HEK293 (cell line): ENCODE data around the gene LRRC37A3.
A peak's percentile ranks its signal among the peaks of the same experiment; 100 is the strongest.
"Not testable (repeated sequence)": the region's sequence is repeated elsewhere in the genome, so short reads cannot be mapped to it uniquely, and the experiment has no call there.

Experiments
- CTCF ChIA-PET: fragments of 350-600 bp; formaldehyde crosslinking; extraction: SDS; loops from one replicate; lab custom pipeline; 2021; ENCODE audit warnings: antibody characterized with exemption; lab: Yijun Ruan, JAX
- POLR2A ChIA-PET: fragments of 300-600 bp; formaldehyde crosslinking; extraction: SDS; loops from one replicate; lab custom pipeline; 2020; ENCODE audit warnings: antibody characterized with exemption, inconsistent platforms; lab: Yijun Ruan, JAX
- H3K27ac ChIP-seq: fragments of 200-500 bp; sonication (Bioruptor generic); 2 replicates; pipeline ENCODE4 v1.5.1; 2014; ENCODE audit warnings: low read depth, low read length, control low read depth, inconsistent platforms; ENCODE audit errors: extremely low read depth
- H3K36me3 ChIP-seq, 2 experiments: fragments of 200-500 bp in 1 of 2; sonication (Bioruptor generic) in 1 of 2; 1 replicate in 1 of 2; 2 replicates in 1 of 2; pipeline ENCODE4 v1.5.1; 2014 to 2017; ENCODE audit warnings: inconsistent platforms in 2 of 2, low read length in 2 of 2; ENCODE audit not compliant: control insufficient read depth in 2 of 2, insufficient read depth in 1 of 2
- H3K4me1 ChIP-seq: fragments of 200-500 bp; sonication (Bioruptor generic); 2 replicates; pipeline ENCODE4 v1.5.1; 2014; ENCODE audit warnings: mild to moderate bottlenecking, low read length, inconsistent platforms; ENCODE audit not compliant: control insufficient read depth, insufficient read depth
- H3K4me3 ChIP-seq: 2 replicates; pipeline ENCODE4 v1.5.1; 2011; ENCODE audit warnings: low read depth, mild to moderate bottlenecking, control low read depth, low read length, moderate library complexity
- H3K9me3 ChIP-seq: fragments of 200-500 bp; sonication (Bioruptor generic); 2 replicates; pipeline ENCODE4 v1.5.1; 2014; ENCODE audit warnings: low read depth, low read length, inconsistent platforms; ENCODE audit not compliant: control insufficient read depth, insufficient read depth
- KLF1 ChIP-seq: fragments of 450-650 bp; formaldehyde crosslinking; IDR thresholded peaks from 2 replicates; pipeline ENCODE4 v1.5.1; 2016; ENCODE audit warnings: missing biosample characterization, missing genetic modification characterization
- ZNF629 ChIP-seq: fragments of 450-650 bp; formaldehyde crosslinking; IDR thresholded peaks from 2 replicates; pipeline ENCODE4 v1.5.1; 2017; ENCODE audit warnings: missing biosample characterization, missing genetic modification characterization
- TF ChIP-seq, protein P1 (sequence below): fragments of 450-650 bp; formaldehyde crosslinking; optimal IDR thresholded peaks from 2 replicates; pipeline ENCODE3; 2016; ENCODE audit warnings: missing biosample characterization, mild to moderate bottlenecking, missing genetic modification characterization

The LRRC37A3 gene

DNA sequence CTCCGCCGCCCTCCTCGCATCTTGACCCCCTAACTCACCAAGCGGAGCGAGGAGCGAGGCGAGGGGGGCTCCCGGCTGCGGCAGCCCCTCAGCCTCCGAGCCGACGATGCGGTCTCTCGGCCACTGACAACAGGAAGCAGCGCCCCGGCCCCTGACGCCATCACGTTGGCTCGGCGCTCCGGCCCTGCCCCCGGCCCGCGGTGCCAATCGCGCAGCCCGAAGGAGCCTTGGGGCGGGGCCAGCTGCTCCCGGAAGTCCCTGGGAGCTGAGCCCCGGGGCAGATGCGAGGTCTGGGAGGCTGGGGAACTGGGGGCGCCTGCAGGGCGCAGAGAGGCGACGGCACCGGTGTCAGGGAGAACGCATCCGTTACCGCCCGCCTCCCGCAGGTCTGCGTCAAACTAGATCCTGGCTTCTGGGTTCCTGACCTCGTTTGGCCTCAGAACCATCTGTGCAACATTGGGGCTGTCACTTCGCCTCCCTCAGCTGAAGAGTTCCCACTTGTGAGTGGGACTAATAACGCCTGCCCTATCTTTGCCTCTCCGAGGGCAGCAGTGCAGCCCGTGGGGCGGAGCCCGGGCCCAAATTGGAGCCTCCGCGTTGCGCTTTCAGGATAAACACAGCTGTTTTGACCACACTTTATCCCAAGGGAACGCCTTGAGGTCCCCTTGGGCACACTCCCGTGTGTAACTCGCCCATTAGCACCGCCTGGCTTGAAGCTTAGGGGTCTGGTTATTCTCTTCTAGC is 82.1 kb downstream of the LRRC37A3 start (continued):
- peak; percentile 63; the same call in 1 of the 2 replicates for TF ChIP-seq ZNF629 (tag by site-specific recombination)

DNA sequence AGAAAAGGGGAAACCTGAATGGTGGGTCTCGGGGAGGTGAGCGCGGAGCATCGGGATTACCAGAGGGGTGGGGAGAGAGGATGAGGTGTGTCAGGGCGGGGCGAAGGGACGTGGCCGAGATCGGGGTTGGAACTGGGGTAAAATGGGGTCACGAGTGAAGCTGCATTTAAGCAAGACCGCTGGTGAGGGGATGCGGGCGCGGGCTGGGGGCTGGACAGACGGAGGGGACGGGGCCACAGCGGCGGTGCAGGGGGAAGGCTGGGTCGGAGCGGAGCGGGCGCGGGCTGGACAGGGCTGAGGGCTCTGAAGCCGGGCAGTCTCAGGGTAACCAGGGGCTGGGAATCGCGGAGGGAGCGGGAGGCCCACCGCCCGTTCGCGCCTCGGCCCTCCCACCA is 82.7 kb downstream of the LRRC37A3 start:
- TF ChIP-seq, protein P1, sequence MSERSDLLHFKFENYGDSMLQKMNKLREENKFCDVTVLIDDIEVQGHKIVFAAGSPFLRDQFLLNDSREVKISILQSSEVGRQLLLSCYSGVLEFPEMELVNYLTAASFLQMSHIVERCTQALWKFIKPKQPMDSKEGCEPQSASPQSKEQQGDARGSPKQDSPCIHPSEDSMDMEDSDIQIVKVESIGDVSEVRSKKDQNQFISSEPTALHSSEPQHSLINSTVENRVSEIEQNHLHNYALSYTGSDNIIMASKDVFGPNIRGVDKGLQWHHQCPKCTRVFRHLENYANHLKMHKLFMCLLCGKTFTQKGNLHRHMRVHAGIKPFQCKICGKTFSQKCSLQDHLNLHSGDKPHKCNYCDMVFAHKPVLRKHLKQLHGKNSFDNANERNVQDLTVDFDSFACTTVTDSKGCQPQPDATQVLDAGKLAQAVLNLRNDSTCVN (tag by site-specific recombination): peak; percentile 44
- peak; percentile 34; the same call in 1 of the 2 replicates for TF ChIP-seq KLF1 (tag by site-specific recombination)
- POLR2A ChIA-PET, H3K4me1 ChIP-seq, H3K27ac ChIP-seq, H3K36me3 ChIP-seq, CTCF ChIA-PET, H3K9me3 ChIP-seq: not testable (repeated sequence)
- peak overlapping the region; percentile 53 for H3K4me3 ChIP-seq

DNA sequence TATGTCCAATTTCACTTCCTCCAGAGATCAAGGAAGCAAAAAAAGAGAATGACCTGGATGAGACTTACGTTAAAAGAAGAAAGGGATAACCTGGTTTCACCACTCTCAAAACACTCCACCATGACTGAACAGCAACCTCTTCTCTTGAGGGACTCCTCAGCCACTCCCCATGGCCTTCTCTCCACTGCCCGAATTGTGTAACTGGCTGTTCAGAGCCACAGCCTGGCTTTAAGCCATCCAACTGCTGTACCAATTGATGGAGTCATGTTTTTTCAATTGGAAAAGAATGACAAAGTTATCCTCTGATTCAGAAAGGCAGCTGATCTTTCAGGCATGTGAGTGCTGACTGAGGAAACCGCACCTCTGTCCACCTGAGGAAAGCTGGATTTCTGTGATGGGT is 85.2 kb downstream of the LRRC37A3 start:
- POLR2A ChIA-PET, H3K4me1 ChIP-seq, H3K36me3 ChIP-seq, H3K27ac ChIP-seq, CTCF ChIA-PET, H3K9me3 ChIP-seq, H3K4me3 ChIP-seq: not testable (repeated sequence)

DNA sequence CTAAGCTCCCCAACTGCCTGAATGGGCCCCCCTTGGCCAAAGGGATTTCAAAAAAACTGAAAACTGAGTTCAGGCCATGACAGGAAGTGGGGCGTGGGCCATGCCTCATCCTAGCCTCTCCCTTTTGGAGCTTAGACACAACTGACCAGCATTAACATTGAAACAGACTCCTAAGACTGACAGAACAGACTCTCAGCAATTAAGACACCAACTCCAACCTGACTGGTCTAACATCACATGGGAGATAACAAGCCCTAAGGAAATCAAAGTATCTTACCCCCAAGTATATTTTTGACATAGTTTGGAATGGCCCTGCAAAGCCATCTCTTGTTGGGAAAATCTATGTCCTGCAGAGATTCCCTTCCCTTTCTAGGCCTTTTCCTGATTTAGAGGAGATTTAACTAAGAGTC is 88.6 kb downstream of the LRRC37A3 start:
- H3K9me3 ChIP-seq, H3K4me1 ChIP-seq, H3K27ac ChIP-seq, CTCF ChIA-PET, H3K36me3 ChIP-seq, H3K4me3 ChIP-seq, POLR2A ChIA-PET: not testable (repeated sequence)

DNA sequence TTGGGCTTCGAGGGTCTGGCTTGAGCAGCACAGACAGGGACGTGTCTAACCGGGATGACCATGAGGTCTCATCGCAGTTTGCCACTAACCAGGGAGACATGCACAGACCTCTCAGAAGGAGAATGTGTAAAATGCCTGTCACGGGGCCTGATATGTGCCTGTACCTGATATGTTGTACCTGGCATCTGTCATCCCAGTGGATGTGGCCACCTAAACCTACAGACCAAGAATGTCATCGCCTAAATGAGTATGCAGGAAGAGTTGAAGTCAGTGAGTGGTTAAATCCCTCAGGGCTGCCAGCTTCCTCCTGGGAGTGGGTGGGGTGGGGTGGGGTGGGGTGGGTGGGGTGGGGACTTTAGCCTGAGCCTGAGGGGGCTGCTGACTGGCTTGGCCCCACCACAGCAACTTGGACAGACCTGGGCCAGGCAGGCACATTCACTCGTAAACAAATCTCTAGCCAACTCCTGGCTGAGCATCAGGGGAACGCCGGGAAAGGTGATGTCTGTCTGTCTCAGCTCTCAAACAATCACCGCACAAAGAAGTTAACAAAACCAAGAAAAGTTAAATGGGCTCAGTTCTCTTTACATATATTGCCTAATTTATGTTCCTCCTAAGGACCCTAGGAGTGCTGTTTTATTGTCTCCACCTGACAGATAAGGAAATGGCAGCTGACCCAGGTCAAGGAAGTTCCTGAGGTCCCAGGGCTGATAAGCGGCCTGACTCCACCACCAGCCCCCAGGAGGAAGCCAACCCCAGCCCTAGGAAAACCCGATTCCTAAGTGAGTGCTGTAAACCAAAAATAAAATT is 89.3 kb downstream of the LRRC37A3 start:
- H3K4me1 ChIP-seq, H3K27ac ChIP-seq, H3K4me3 ChIP-seq, CTCF ChIA-PET, H3K9me3 ChIP-seq, H3K36me3 ChIP-seq, POLR2A ChIA-PET: not testable (repeated sequence)

DNA sequence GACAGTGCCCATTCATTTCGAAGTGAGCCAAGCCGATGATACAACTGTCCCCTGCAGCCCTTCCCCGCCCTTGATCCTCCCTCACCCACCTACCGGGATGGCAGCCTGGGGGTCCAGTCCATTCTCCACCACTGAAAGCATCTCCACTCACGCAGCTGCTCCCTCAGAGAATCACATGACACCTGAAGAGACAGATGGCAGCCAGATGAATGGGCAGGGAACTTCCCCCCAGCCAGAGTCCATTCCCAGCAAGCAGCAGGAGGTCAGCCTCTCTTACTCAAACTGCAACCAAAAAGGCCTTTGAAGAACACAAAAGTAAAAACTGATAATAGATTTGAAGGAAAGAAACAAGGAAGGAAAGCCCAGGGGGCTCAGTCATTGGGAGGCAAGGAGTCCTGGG is 90.2 kb downstream of the LRRC37A3 start:
- H3K4me1 ChIP-seq: not testable (repeated sequence)

DNA sequence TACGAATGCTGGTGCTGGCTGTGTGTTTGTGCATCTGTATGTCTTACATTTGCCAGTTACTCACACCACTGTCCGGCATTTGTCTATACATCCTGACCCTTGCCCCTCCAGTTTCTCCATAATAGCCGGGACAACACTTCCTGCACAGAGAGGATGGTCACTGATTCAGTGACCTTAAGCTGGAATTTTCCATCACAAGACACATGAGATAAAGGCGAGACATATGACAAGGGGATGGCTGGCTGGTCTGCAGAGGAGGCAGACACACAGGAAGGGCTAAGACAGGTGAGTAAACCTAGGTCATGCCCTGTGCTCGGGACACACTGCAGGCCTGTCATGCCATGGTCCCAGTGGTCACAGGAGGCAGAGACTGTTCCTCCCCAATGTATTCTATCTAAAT is 100.4 kb downstream of the LRRC37A3 start:
- H3K27ac ChIP-seq, H3K4me1 ChIP-seq, CTCF ChIA-PET, H3K4me3 ChIP-seq, POLR2A ChIA-PET, H3K9me3 ChIP-seq: not testable (repeated sequence)
- peaks cover 0 to 41% of the 10 kb centered on the region in 2 experiments; a peak in 2 of 3 replicates for H3K36me3 ChIP-seq

More for the DNA sequence above, 90.2 kb downstream of the LRRC37A3 start:
- H3K9me3 ChIP-seq, H3K36me3 ChIP-seq, H3K27ac ChIP-seq, CTCF ChIA-PET, POLR2A ChIA-PET, H3K4me3 ChIP-seq: not testable (repeated sequence)

DNA sequence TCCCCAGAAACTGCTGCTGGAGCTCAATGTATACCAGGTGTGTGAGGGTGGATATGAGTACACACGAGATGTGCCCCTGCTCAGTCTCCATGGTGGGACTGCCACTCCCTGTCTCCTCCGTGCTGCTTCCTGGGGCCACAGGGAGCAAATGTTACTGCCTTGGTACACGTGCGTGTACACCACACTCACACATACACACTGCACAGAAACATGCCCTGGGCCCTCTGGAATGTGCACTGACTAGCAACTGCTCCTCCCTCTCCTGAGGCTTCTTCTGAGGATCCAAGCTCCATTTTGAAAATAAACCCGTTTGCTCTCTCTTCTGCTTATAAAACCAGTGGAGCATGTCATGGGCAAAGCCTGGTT is 103.5 kb downstream of the LRRC37A3 start:
- peaks cover 0 to 26% of the 10 kb centered on the region in 2 experiments; a peak in 1 of 3 replicates for H3K36me3 ChIP-seq
- H3K27ac ChIP-seq: not testable (repeated sequence)

DNA sequence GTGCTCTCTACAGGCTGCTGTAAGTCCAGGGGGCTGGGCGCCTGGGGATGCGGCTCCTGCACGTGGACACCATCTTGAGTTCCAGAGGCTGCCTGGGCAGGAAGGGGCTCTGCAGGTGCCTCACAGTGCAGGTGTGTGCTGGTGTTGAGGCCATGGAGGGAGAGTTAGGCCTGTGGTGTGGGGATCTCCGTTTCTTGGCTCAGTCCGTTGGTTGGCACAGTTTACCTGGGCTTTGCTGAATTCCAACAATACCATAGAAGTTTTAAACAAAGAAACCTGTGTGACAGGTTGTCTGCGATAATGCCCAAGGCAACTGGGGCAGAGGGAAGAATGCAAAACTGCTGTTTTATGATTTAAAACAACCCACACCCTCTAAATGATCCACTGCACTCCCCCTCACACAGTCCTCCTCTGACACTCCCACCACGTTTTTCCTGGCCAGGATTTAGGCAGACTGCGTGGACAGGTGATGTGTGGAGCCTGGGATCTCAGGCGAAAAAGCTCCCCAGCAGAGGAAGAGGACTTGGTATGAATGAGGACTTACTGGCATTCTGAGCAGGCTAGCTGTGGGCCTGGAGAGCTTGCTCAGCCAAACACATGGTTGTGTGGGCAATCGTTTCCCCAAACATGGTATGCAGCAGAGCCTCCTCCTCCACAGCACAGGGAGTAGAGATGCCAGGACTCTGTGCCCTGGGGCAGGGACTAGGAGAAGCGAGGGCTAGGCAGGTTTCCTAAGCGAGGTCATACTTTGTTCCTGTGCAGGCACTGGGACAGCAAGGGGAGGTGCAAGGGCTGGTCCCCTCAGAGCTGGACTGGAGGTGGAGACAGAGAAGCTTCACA is 104.1 kb downstream of the LRRC37A3 start:
- H3K4me3 ChIP-seq, H3K4me1 ChIP-seq, H3K9me3 ChIP-seq, H3K27ac ChIP-seq, POLR2A ChIA-PET, CTCF ChIA-PET: not testable (repeated sequence)
- peaks cover 0 to 26% of the 10 kb centered on the region in 2 experiments; a peak in 1 of 3 replicates for H3K36me3 ChIP-seq

More for the DNA sequence above, 103.5 kb downstream of the LRRC37A3 start:
- H3K9me3 ChIP-seq, POLR2A ChIA-PET, H3K4me1 ChIP-seq, CTCF ChIA-PET, H3K4me3 ChIP-seq: not testable (repeated sequence)
